K562 (cell line): ENCODE data around the gene IGSF23. TPM values are rescaled to one million over a fixed set of nuclear protein-coding genes. Genes with fewer than 3 reads are reported as not detected.

Experiments used
- ATF1 ChIP-seq, 2 experiments: fragments of 450-650 bp in 1 of 2; IDR thresholded peaks; 2 replicates each; pipeline ENCODE4 v1.6.1; 2016; ENCODE audit warnings: missing compliant biosample characterization in 1 of 2, missing genetic modification characterization in 1 of 2
- EGR1 ChIP-seq: fragments of 450-650 bp; conservative IDR thresholded peaks from 2 replicates; pipeline ENCODE4 v1.6.1; 2017; ENCODE audit warnings: mild to moderate bottlenecking
- ERF ChIP-seq: fragments of 450-650 bp; formaldehyde crosslinking; IDR thresholded peaks from 2 replicates; pipeline ENCODE4 v1.4.0; 2020; ENCODE audit warnings: mild to moderate bottlenecking, mixed read lengths
- EZH2 ChIP-seq: IDR thresholded peaks from 2 replicates; pipeline ENCODE4 v1.6.1; 2012; ENCODE audit warnings: low read depth, mild to moderate bottlenecking, inconsistent platforms, low read length, borderline replicate concordance
- JUND ChIP-seq, 2 experiments: IDR thresholded peaks; 2 replicates in 1 of 2; 3 replicates in 1 of 2; pipeline ENCODE4 v1.6.1; 2011; ENCODE audit warnings: borderline replicate concordance in 2 of 2, low read depth in 2 of 2, low read length in 2 of 2, improper control_type of control experiment in 1 of 2, missing biosample characterization in 1 of 2, missing genetic modification characterization in 1 of 2, missing genetic modification reagents in 1 of 2
- KHSRP ChIP-seq: fragments of 450-650 bp; IDR thresholded peaks from 2 replicates; pipeline ENCODE4 v1.6.1; 2017
- MTA2 ChIP-seq: fragments of 450-650 bp; IDR thresholded peaks from 2 replicates; pipeline ENCODE4 v1.6.1; 2016; ENCODE audit warnings: low read depth
- OTX1 ChIP-seq: fragments of 450-650 bp; formaldehyde crosslinking; IDR thresholded peaks from 2 replicates; pipeline ENCODE4 v1.4.0; 2022; ENCODE audit warnings: mild to moderate bottlenecking
- POLR2G ChIP-seq: fragments of 200-400 bp; formaldehyde crosslinking; IDR thresholded peaks from 2 replicates; pipeline ENCODE4 v1.6.1; 2017; ENCODE audit warnings: low read depth, mild to moderate bottlenecking, antibody characterized with exemption, low read length, moderate library complexity
- SRSF7 ChIP-seq: fragments of 200-400 bp; formaldehyde crosslinking; optimal IDR thresholded peaks from 2 replicates; pipeline ENCODE3; 2017; ENCODE audit warnings: mild to moderate bottlenecking, low read depth, low read length
- ZNF551 ChIP-seq: fragments of 250-450 bp; sonication (Bioruptor Pico); IDR thresholded peaks from 2 replicates; pipeline ENCODE4 v1.5.0; 2021; ENCODE audit warnings: mild to moderate bottlenecking, moderate library complexity
- polyA plus RNA-seq, 8 experiments: library from polyadenylated mRNA; depleted of rRNA in 4 of 8; stranded (reverse) in 5 of 8; unstranded in 3 of 8; fragments of >200 nt; fragmentation: Nextera tagmentation in 2 of 8; fragmentation: Illumina TruSeq in 1 of 8; extraction: Ambion mirVana in 2 of 8; extraction: Trizol in 1 of 8; gene quantifications; 2 replicates each; pipeline versions ENCODE4 v1.2.1 to v1.2.3, GENCODE V29; 2011 to 2014; ENCODE audit warnings: inconsistent platforms in 1 of 8, missing spikeins in 1 of 8
- total RNA-seq, 7 experiments: library from RNA; depleted of rRNA in 6 of 7; stranded (reverse); fragments of >200 nt in 6 of 7; fragmentation: Illumina TruSeq in 2 of 7; extraction: Trizol in 2 of 7; gene quantifications; 2 replicates each; pipeline versions ENCODE4 v1.2.1 to v1.2.3, GENCODE V29; 2011 to 2021; ENCODE audit warnings: low replicate concordance in 1 of 7
- TF ChIP-seq, protein P1 (sequence below): fragments of 450-650 bp; formaldehyde crosslinking; IDR thresholded peaks from 2 replicates; pipeline ENCODE4 v1.4.0; 2022; ENCODE audit warnings: missing genetic modification characterization
- TF ChIP-seq, protein P2 (sequence below): fragments of 450-650 bp; IDR thresholded peaks from 2 replicates; pipeline ENCODE4 v1.6.1; 2016; ENCODE audit warnings: mild to moderate bottlenecking, moderate library complexity

The IGSF23 gene
- total and polyA plus RNA-seq, 9 of the 15 experiments (the other 6 are each of a cell fraction or from before 2014, with no cell fraction given): not detected

DNA sequence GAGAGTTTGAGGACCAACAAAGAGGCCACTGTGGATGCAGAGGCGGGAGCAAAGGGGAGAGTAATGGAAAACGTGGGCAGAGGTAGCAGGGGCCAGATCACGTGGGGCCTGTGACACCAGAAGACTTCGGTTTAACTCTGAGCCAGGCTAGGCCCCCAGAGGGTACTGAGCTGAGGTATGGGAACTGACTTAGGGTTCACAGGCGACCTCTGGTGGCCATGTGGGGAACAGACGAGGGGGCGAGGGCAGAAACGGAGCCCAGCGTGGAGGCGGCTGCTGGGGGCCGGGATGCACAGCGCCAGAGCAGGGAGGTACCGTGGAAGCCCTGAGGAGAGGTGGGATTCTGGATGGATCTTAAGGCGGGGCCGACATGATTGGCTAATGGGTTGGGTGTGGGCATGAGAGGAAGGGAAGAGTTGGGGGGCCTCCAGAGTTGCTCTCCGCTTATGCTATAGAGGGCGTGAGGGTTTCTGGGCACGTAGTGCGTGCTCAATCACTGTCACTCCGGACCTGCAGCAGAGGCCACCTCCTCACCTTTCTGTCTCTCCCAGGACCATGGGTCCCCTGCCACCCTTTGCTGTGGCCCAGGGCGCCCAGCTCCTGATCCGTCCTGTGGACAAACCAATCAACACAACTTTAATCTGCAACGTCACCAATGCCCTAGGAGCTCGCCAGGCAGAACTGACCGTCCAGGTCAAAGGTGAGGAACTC, 44.0 kb downstream of the IGSF23 start (continued):
- no peak for TF ChIP-seq EZH2
- TF ChIP-seq SRSF7: no peak
- TF ChIP-seq EGR1: peak; percentile 68
- TF ChIP-seq POLR2G: 0 out of 2 replicates have a peak, but pooled peaks have one; percentile 36
- TF ChIP-seq JUND (IDR thresholded peaks at IDR 0.05; ENCODE audit: borderline replicate concordance, low read depth, low read length): peak; percentile 36; the same call in 1 of the 2 replicates
- peak; percentile 17; the same call in 1 of the 3 replicates for TF ChIP-seq JUND (tag; IDR thresholded peaks at IDR 0.05; ENCODE audit: borderline replicate concordance, low read depth, low read length)
- no peak for TF ChIP-seq ZNF551 (CRISPR knock-in tag)
- TF ChIP-seq, protein P1, sequence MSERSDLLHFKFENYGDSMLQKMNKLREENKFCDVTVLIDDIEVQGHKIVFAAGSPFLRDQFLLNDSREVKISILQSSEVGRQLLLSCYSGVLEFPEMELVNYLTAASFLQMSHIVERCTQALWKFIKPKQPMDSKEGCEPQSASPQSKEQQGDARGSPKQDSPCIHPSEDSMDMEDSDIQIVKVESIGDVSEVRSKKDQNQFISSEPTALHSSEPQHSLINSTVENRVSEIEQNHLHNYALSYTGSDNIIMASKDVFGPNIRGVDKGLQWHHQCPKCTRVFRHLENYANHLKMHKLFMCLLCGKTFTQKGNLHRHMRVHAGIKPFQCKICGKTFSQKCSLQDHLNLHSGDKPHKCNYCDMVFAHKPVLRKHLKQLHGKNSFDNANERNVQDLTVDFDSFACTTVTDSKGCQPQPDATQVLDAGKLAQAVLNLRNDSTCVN: peak; percentile 20; the same call in 1 of the 2 replicates
- 0 out of 2 replicates have a peak, but pooled peaks have one; percentile 49 for TF ChIP-seq OTX1 (CRISPR knock-in tag)
- no peak for TF ChIP-seq ATF1 (CRISPR knock-in tag; IDR thresholded peaks at IDR 0.05)
- no peak for TF ChIP-seq ATF1 (tag; IDR thresholded peaks at IDR 0.05)
- TF ChIP-seq ERF (CRISPR knock-in tag): no peak
- no peak for TF ChIP-seq KHSRP
- no peak for TF ChIP-seq MTA2
- TF ChIP-seq, protein P2, sequence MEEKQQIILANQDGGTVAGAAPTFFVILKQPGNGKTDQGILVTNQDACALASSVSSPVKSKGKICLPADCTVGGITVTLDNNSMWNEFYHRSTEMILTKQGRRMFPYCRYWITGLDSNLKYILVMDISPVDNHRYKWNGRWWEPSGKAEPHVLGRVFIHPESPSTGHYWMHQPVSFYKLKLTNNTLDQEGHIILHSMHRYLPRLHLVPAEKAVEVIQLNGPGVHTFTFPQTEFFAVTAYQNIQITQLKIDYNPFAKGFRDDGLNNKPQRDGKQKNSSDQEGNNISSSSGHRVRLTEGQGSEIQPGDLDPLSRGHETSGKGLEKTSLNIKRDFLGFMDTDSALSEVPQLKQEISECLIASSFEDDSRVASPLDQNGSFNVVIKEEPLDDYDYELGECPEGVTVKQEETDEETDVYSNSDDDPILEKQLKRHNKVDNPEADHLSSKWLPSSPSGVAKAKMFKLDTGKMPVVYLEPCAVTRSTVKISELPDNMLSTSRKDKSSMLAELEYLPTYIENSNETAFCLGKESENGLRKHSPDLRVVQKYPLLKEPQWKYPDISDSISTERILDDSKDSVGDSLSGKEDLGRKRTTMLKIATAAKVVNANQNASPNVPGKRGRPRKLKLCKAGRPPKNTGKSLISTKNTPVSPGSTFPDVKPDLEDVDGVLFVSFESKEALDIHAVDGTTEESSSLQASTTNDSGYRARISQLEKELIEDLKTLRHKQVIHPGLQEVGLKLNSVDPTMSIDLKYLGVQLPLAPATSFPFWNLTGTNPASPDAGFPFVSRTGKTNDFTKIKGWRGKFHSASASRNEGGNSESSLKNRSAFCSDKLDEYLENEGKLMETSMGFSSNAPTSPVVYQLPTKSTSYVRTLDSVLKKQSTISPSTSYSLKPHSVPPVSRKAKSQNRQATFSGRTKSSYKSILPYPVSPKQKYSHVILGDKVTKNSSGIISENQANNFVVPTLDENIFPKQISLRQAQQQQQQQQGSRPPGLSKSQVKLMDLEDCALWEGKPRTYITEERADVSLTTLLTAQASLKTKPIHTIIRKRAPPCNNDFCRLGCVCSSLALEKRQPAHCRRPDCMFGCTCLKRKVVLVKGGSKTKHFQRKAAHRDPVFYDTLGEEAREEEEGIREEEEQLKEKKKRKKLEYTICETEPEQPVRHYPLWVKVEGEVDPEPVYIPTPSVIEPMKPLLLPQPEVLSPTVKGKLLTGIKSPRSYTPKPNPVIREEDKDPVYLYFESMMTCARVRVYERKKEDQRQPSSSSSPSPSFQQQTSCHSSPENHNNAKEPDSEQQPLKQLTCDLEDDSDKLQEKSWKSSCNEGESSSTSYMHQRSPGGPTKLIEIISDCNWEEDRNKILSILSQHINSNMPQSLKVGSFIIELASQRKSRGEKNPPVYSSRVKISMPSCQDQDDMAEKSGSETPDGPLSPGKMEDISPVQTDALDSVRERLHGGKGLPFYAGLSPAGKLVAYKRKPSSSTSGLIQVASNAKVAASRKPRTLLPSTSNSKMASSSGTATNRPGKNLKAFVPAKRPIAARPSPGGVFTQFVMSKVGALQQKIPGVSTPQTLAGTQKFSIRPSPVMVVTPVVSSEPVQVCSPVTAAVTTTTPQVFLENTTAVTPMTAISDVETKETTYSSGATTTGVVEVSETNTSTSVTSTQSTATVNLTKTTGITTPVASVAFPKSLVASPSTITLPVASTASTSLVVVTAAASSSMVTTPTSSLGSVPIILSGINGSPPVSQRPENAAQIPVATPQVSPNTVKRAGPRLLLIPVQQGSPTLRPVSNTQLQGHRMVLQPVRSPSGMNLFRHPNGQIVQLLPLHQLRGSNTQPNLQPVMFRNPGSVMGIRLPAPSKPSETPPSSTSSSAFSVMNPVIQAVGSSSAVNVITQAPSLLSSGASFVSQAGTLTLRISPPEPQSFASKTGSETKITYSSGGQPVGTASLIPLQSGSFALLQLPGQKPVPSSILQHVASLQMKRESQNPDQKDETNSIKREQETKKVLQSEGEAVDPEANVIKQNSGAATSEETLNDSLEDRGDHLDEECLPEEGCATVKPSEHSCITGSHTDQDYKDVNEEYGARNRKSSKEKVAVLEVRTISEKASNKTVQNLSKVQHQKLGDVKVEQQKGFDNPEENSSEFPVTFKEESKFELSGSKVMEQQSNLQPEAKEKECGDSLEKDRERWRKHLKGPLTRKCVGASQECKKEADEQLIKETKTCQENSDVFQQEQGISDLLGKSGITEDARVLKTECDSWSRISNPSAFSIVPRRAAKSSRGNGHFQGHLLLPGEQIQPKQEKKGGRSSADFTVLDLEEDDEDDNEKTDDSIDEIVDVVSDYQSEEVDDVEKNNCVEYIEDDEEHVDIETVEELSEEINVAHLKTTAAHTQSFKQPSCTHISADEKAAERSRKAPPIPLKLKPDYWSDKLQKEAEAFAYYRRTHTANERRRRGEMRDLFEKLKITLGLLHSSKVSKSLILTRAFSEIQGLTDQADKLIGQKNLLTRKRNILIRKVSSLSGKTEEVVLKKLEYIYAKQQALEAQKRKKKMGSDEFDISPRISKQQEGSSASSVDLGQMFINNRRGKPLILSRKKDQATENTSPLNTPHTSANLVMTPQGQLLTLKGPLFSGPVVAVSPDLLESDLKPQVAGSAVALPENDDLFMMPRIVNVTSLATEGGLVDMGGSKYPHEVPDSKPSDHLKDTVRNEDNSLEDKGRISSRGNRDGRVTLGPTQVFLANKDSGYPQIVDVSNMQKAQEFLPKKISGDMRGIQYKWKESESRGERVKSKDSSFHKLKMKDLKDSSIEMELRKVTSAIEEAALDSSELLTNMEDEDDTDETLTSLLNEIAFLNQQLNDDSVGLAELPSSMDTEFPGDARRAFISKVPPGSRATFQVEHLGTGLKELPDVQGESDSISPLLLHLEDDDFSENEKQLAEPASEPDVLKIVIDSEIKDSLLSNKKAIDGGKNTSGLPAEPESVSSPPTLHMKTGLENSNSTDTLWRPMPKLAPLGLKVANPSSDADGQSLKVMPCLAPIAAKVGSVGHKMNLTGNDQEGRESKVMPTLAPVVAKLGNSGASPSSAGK: peak; percentile 34; the same call in 1 of the 2 replicates
